ENCODE results near the gene LSM14A. TPM values are rescaled to one million over a fixed set of nuclear protein-coding genes. Genes with fewer than 3 reads are reported as not detected.
A peak's percentile ranks its signal among the peaks of the same experiment; 100 is the strongest.
"Not testable (repeated sequence)": the region's sequence is repeated elsewhere in the genome, so short reads cannot be mapped to it uniquely, and the experiment has no call there.

The LSM14A gene
- total RNA-seq, 1 donor from 2014 or later = 54.3 TPM

DNA sequence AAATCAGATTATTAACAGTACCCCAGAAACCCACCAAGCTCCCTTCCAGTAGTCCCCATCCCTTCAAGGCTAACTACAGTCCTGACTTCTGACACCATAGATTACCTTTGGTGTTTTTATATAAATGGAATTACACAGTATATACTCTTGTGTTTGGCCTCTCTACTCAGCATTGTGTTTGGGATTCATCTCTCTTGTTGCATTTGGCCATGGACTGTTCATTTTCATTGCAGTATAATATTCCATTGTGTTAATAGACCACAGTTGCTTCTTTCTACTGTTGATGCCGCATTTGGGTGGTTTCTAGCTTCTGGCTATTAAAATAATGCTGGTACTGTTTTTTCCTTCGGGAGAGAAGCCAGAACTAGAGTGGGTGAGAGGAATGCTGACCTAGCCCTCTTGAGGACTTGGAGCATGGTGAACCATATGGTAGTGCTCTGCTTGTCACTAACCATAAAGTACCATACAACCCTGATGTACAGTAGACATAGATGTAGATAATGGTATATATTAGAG is 63.2 kb downstream of the LSM14A start:
- Histone ChIP-seq H3K4me3 (ENCODE audit: low read length in 3 of 3) (no peak overlapping the region), H3K36me3 (ENCODE audit: control insufficient read depth in 3 of 3, insufficient read depth in 3 of 3, low read length in 3 of 3) (peaks cover under 1 to 3% (median 3%) of the 10 kb centered on the region in 3 donors)

GRCh38 chr19:34236035-34236987 is 64.0 kb downstream of the LSM14A start:
- Histone ChIP-seq H3K27me3 (ENCODE audit: control insufficient read depth in 3 of 3, insufficient read depth in 3 of 3, low read length in 3 of 3) (no peaks in the 10 kb centered on the region), H3K27ac (ENCODE audit: low read depth, low read length) (no peak overlapping the region), H3K4me3 (ENCODE audit: low read length in 3 of 3) (no peak overlapping the region), H3K36me3 (ENCODE audit: control insufficient read depth in 3 of 3, insufficient read depth in 3 of 3, low read length in 3 of 3) (no peaks in the 10 kb centered on the region), H3K9me3 (ENCODE audit: control insufficient read depth in 3 of 3, low read length in 3 of 3) (no peaks in the 10 kb centered on the region), H3K9ac (ENCODE audit: low read depth in 1 of 3, low read length in 3 of 3) (no peak overlapping the region), H3K4me1 (ENCODE audit: control insufficient read depth in 3 of 3, insufficient read depth in 3 of 3, low read length in 3 of 3) (peaks cover 4 to 10% (median 7%) of the 10 kb centered on the region in 3 donors)

More for the DNA sequence above, 63.2 kb downstream of the LSM14A start:
- Histone ChIP-seq H3K27ac (ENCODE audit: low read depth, low read length) (no peak overlapping the region), H3K9ac (ENCODE audit: low read depth in 1 of 3, low read length in 3 of 3) (no peak overlapping the region), H3K27me3 (ENCODE audit: control insufficient read depth in 3 of 3, insufficient read depth in 3 of 3, low read length in 3 of 3) (no peaks in the 10 kb centered on the region), H3K4me1 (ENCODE audit: control insufficient read depth in 3 of 3, insufficient read depth in 3 of 3, low read length in 3 of 3) (peaks cover 4 to 10% (median 7%) of the 10 kb centered on the region in 3 donors), H3K9me3 (ENCODE audit: control insufficient read depth in 3 of 3, low read length in 3 of 3) (no peaks in the 10 kb centered on the region)

GRCh38 chr19:34237283-34237682 is 65.0 kb downstream of the LSM14A start:
- H3K9ac ChIP-seq (ENCODE audit: low read depth in 1 of 3, low read length in 3 of 3) = no peak overlapping the region
- H3K4me3 ChIP-seq (ENCODE audit: low read length in 3 of 3) = no peak overlapping the region
- H3K4me1 ChIP-seq (ENCODE audit: control insufficient read depth in 3 of 3, insufficient read depth in 3 of 3, low read length in 3 of 3) = peaks cover 3 to 10% (median 6%) of the 10 kb centered on the region in 3 donors
- no peak overlapping the region for H3K27ac ChIP-seq (ENCODE audit: low read depth, low read length)
- no peaks in the 10 kb centered on the region for H3K27me3 ChIP-seq (ENCODE audit: control insufficient read depth in 3 of 3, insufficient read depth in 3 of 3, low read length in 3 of 3)
- no peaks in the 10 kb centered on the region for H3K9me3 ChIP-seq (ENCODE audit: control insufficient read depth in 3 of 3, low read length in 3 of 3)
- H3K36me3 ChIP-seq (ENCODE audit: control insufficient read depth in 3 of 3, insufficient read depth in 3 of 3, low read length in 3 of 3) = no peaks in the 10 kb centered on the region

DNA sequence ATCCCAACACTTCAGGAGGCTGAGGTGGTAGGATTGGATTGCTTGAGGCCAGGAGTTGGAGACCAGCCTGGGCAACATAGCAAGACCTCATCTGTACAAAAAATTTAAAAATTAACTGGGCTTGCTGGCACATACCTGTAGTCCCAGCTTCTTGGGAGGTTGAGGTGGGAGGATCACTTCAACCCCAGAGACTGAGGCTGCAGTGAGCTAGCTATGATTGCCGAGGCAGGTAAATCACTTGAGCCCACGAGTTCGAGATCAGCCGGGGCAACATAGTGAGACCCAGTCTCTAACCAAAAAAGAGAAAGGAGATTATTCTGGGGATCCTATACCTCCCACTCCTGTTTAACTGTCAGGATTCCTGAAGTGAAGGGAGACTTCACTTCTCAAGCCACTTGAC is 65.6 kb downstream of the LSM14A start:
- H3K27me3 ChIP-seq (ENCODE audit: control insufficient read depth in 3 of 3, insufficient read depth in 3 of 3, low read length in 3 of 3) = no peaks in the 10 kb centered on the region
- no peaks in the 10 kb centered on the region for H3K36me3 ChIP-seq (ENCODE audit: control insufficient read depth in 3 of 3, insufficient read depth in 3 of 3, low read length in 3 of 3)
- H3K27ac ChIP-seq (ENCODE audit: low read depth, low read length) = no peak overlapping the region
- peaks cover 0 to 4% (median 0%) of the 10 kb centered on the region in 3 donors for H3K4me1 ChIP-seq (ENCODE audit: control insufficient read depth in 3 of 3, insufficient read depth in 3 of 3, low read length in 3 of 3)
- no peak overlapping the region for H3K9ac ChIP-seq (ENCODE audit: low read depth in 1 of 3, low read length in 3 of 3)
- no peaks in the 10 kb centered on the region for H3K9me3 ChIP-seq (ENCODE audit: control insufficient read depth in 3 of 3, low read length in 3 of 3)
- no peak overlapping the region for H3K4me3 ChIP-seq (ENCODE audit: low read length in 3 of 3)

DNA sequence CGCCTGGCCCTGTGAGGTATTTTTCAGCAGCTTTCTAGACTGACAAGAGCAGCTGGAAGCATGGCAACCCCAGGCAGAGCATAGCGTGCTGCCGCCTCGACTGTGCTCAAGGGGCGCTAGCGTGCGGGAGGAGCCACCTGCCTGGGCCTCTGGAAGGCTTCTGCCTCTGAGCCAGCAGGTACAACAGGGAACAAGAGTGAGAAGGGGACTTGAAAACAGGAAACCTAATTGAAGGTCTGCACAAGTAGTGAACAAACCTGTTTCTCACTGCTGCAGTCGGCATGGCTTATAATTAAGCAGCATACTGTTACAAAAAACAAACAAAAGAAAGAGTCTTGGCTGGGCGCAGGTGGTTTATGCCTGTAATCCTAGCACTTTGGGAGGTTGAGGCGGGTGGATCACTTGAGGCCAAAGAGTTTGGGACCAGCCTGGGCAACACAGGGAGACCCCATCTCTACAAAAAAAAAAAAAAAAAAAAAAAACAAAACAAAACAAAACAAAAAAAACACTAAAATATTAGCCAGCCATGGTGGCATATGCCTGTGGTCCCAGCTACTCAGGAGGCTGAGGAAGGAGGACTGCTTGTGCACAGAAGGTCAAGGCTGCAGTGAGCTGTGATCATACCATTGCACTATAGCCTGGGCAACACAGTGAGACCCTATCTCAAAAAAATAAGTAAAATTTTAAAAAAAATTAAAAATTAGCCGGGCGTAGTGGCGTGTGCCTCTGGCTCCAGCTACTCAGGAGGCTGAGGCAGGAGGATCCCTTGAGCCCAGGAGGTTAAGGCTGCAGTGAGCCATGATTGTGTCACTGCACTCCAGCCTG is 69.4 kb downstream of the LSM14A start:
- H3K4me3 ChIP-seq (ENCODE audit: low read length in 3 of 3) = no peak overlapping the region
- no peaks in the 10 kb centered on the region for H3K36me3 ChIP-seq (ENCODE audit: control insufficient read depth in 3 of 3, insufficient read depth in 3 of 3, low read length in 3 of 3)
- no peaks in the 10 kb centered on the region for H3K9me3 ChIP-seq (ENCODE audit: control insufficient read depth in 3 of 3, low read length in 3 of 3)
- peaks cover 0 to 10% (median 7%) of the 10 kb centered on the region in 3 donors for H3K4me1 ChIP-seq (ENCODE audit: control insufficient read depth in 3 of 3, insufficient read depth in 3 of 3, low read length in 3 of 3)
- no peak overlapping the region for H3K9ac ChIP-seq (ENCODE audit: low read depth in 1 of 3, low read length in 3 of 3)
- no peaks in the 10 kb centered on the region for H3K27me3 ChIP-seq (ENCODE audit: control insufficient read depth in 3 of 3, insufficient read depth in 3 of 3, low read length in 3 of 3)
- H3K27ac ChIP-seq (ENCODE audit: low read depth, low read length) = no peak overlapping the region

- H3K27ac ChIP-seq (ENCODE audit: low read depth, low read length) = peak overlapping the region; percentile 12
These were observed 71.0 kb downstream of the LSM14A start for GRCh38 chr19:34243138-34243875.

GRCh38 chr19:34243876-34244578 is 71.7 kb downstream of the LSM14A start:
- Histone ChIP-seq H3K36me3 (ENCODE audit: control insufficient read depth in 3 of 3, insufficient read depth in 3 of 3, low read length in 3 of 3) (no peaks in the 10 kb centered on the region), H3K4me3 (ENCODE audit: low read length in 3 of 3) (no peak overlapping the region), H3K4me1 (ENCODE audit: control insufficient read depth in 3 of 3, insufficient read depth in 3 of 3, low read length in 3 of 3) (peaks cover 0 to 10% (median 7%) of the 10 kb centered on the region in 3 donors), H3K27ac (ENCODE audit: low read depth, low read length) (peak overlapping the region; percentile 12), H3K9ac (ENCODE audit: low read depth in 1 of 3, low read length in 3 of 3) (no peak overlapping the region), H3K27me3 (ENCODE audit: control insufficient read depth in 3 of 3, insufficient read depth in 3 of 3, low read length in 3 of 3) (no peaks in the 10 kb centered on the region), H3K9me3 (ENCODE audit: control insufficient read depth in 3 of 3, low read length in 3 of 3) (no peaks in the 10 kb centered on the region)

More at GRCh38 chr19:34243138-34243875, 71.0 kb downstream of the LSM14A start:
- peaks cover 0 to 10% (median 7%) of the 10 kb centered on the region in 3 donors for H3K4me1 ChIP-seq (ENCODE audit: control insufficient read depth in 3 of 3, insufficient read depth in 3 of 3, low read length in 3 of 3)
- H3K9me3 ChIP-seq (ENCODE audit: control insufficient read depth in 3 of 3, low read length in 3 of 3); H3K36me3 ChIP-seq (ENCODE audit: control insufficient read depth in 3 of 3, insufficient read depth in 3 of 3, low read length in 3 of 3); H3K27me3 ChIP-seq (ENCODE audit: control insufficient read depth in 3 of 3, insufficient read depth in 3 of 3, low read length in 3 of 3); H3K9ac ChIP-seq (ENCODE audit: low read depth in 1 of 3, low read length in 3 of 3); H3K4me3 ChIP-seq (ENCODE audit: low read length in 3 of 3): not testable (repeated sequence)

GRCh38 chr19:34244611-34245299 is 72.5 kb downstream of the LSM14A start:
- Histone ChIP-seq H3K4me1 (ENCODE audit: control insufficient read depth in 3 of 3, insufficient read depth in 3 of 3, low read length in 3 of 3) (peaks cover 0 to 10% (median 7%) of the 10 kb centered on the region in 3 donors), H3K36me3 (ENCODE audit: control insufficient read depth in 3 of 3, insufficient read depth in 3 of 3, low read length in 3 of 3) (no peaks in the 10 kb centered on the region), H3K9ac (ENCODE audit: low read depth in 1 of 3, low read length in 3 of 3) (no peak overlapping the region), H3K4me3 (ENCODE audit: low read length in 3 of 3) (no peak overlapping the region), H3K27me3 (ENCODE audit: control insufficient read depth in 3 of 3, insufficient read depth in 3 of 3, low read length in 3 of 3) (no peaks in the 10 kb centered on the region), H3K9me3 (ENCODE audit: control insufficient read depth in 3 of 3, low read length in 3 of 3) (no peaks in the 10 kb centered on the region), H3K27ac (ENCODE audit: low read depth, low read length) (no peak overlapping the region)

Data from skeletal muscle tissue (tissue), 4 donors.